Anterior cingulate cortex (tissue), 58 donors: ENCODE results near the gene TSPAN18.
A peak's percentile ranks its signal among the peaks of the same experiment; 100 is the strongest.

Experiments
- DNase-seq, 58 donors: peaks; one replicate each; lab custom pipeline; 2025; lab: John Stamatoyannopoulos, UW

The TSPAN18 gene

GRCh38 chr11:44726283-44727113, at the start of gene TSPAN18:
TSS of gene TSPAN18 (plus strand) at chr11:44726962. CDS start at chr11:44906417, 179,455 bp downstream.
- DNase-seq: peak in 2 of 58 donors; percentile 6 to 14

DNA sequence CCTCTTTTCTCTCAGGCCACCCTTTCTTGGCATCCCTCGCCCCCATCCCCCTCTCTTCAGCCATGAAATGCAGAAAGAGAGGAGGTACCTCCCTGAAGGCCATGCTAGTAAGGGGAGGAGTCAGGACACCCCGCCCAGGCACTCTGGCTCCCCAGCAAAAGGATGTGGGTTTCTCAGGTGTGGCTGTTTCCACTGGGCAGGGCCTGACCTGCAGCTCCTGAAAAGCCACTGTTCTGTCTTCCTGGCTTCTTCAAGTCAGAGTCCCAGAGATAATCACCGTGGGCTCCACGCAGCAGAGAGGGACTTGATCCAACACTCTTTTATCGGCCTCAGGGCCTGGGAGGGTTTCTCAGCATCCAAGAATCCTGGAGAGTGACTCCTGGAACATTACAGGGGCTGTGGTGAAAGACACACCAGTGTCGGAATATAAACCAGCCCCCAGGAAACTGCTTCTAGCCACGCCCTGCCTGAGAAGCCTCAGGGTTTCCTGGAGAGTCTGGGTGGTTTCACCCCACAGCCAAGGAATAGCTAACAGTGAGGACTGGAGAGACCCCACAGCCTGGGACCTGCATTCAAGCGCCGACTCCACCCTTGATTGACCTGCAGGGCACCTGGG, 45.7 kb upstream of the TSPAN18 start:
- no peak for DNase-seq

DNA sequence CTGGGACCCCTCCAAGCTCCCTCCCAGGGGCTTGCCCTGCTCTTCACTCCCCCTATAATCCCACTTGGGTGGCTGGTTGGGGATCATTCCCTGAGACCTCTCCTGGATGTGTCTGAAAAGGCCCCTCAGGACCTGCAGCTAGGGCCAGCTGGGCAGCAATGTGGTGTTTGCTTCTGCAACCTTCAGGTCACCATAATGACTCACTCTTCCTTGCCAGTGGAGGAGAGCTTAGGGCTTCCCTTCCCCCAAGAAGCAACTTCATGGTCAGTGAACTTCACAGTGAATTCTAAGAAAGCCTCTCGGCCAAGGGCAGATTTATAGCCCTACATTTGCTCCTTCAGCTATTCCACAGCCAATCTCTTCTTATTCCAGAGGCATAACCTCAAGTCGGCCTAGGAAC, 45.1 kb upstream of the TSPAN18 start:
- no peak for DNase-seq

DNA sequence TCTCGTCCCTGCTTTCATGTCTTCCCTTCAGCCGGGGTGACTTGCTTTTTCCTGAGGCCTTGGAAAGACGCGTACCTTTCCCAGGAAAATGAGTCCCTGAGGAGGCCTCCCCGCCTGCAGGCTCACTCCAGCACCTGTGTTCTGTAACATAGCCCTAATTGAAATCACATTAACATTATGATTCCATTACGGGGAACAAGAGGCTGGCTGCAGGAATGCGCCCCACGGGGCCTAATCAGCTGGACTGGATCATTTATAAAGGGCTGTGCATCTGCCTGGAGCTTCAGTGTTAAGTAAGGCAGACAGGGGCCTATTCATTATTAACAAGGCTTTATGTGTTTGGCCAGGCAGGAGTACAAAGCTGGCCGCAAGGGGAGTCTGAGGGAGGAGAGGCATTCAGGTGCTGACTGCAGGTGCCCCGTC, 41.9 kb upstream of the TSPAN18 start:
- no peak for DNase-seq

GRCh38 chr11:44687388-44687787, 39.4 kb upstream of the TSPAN18 start:
- DNase-seq: no peak

- DNase-seq: no peak
Observed at GRCh38 chr11:44689265-44689664, 37.5 kb upstream of the TSPAN18 start.

- no peak for DNase-seq
Observed at GRCh38 chr11:44690651-44691050, 36.1 kb upstream of the TSPAN18 start.

GRCh38 chr11:44692460-44692859, 34.3 kb upstream of the TSPAN18 start:
- no peak for DNase-seq

- DNase-seq: no peak
Observed at GRCh38 chr11:44693654-44694119, 33.1 kb upstream of the TSPAN18 start.

GRCh38 chr11:44694443-44694842, 32.3 kb upstream of the TSPAN18 start:
- DNase-seq: no peak

GRCh38 chr11:44695169-44695833, 31.5 kb upstream of the TSPAN18 start:
- DNase-seq: no peak

DNA sequence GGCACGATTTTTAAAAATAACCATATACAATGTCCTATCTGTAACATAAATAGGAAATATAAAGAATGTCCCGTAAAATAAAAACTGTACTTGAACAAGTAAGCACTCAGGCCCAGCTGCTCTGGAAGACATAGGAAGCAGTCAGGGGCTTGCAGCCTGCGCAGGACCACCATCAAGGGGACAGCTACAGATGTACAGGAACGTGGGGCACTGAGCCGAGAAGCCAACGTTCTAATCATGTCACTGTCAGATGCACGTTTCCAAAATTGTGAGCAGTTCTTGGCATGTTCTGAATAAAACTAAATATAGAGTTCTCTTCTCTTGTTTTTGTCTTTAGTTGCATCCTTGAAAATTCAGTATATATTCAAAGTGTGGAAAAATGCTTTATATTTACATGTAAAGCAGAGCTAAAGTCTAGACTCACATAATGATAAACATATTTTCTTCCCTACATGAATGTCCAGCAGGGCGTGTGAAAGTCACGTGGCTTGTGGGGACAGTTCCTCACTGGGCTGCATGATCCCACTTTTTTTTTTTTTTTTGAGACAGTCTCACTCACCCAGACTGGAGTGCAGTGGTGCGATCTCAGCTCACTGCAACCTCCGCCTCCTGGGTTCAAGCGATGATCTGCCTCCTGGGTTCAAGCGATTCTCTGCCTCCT, 28.4 kb upstream of the TSPAN18 start:
- DNase-seq: peak in 2 of 58 donors; percentile 6 to 8

GRCh38 chr11:44699497-44700408, 27.0 kb upstream of the TSPAN18 start:
- no peak for DNase-seq

DNA sequence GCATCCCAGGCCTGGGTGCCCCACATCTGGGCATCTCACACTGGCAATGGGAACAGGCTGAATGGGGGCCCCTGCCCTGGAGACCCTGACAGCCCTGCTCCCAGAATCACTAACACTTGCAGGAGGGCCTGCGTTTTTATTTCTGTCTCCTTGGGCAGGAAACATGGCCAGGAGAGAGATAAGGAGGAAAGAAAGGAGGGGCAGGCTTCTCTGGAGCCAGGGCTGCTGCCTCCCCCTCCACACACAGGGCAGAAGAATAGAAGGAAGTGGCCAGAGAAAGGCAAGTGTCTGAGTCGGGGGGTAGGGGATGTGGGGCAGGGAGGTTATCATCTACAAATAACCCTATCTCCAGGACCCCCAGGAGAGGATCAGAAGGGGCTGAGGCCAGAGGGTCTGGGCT, 25.5 kb upstream of the TSPAN18 start:
- no peak for DNase-seq

DNA sequence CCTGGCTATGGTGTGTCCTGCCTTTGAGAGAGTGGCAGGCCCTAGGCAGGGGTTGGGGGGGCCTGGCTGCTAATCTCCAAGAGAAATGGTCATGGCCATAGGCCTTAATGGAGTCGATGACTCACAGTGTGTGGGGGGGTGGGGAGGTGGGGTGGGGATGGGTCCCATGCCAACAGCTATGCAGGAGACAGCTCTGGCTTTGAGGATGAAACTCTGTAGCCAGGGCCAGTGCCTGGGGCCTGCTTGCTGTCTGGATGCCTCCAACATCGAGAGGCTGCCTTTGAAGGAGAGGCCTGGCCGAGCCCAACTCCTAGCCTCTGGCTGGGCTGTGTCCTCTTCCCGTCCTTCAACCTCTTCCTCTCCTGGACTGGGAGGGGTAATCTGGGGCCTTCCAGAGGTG, 23.9 kb upstream of the TSPAN18 start:
- no peak for DNase-seq

- DNase-seq: no peak
Observed at GRCh38 chr11:44707094-44707493, 19.7 kb upstream of the TSPAN18 start.

GRCh38 chr11:44708009-44708408, 18.8 kb upstream of the TSPAN18 start:
- DNase-seq: no peak

- DNase-seq: no peak
Observed at GRCh38 chr11:44708523-44709280, 18.1 kb upstream of the TSPAN18 start.

DNA sequence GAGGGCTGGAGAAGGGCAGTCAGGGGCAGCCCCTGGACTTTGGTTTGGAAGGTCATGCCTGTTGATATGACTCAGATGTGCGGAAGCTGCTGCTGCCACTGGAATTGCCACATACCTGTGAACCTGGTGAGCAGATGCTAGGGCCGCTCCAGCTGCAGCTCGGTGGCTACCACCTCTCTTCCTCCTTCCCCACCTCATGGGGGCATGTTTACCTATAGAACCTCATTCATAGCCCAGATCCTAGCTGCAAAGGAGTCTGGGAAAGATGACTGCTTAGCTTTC, 17.5 kb upstream of the TSPAN18 start:
- DNase-seq: no peak
